Mesendoderm (in vitro differentiated cells): ENCODE data around the gene LHX5.

Source experiments
- DNase-seq: peaks from one replicate; pipeline ENCODE4 v3.0.0; 2013
- H2AK5ac ChIP-seq: 2 replicates; pipeline ENCODE4 v1.6.1; 2013; ENCODE audit warnings: low read length, inconsistent platforms
- H2BK120ac ChIP-seq: 2 replicates; pipeline ENCODE4 v1.6.1; 2013; ENCODE audit warnings: low read depth, mild to moderate bottlenecking, low read length, moderate library complexity, mixed read lengths
- H2BK15ac ChIP-seq: replicated peaks from 2 replicates; pipeline ENCODE4 v1.6.1; 2013; ENCODE audit warnings: low read depth, mild to moderate bottlenecking, moderate library complexity
- H2BK5ac ChIP-seq: 2 replicates; pipeline ENCODE4 v1.6.1; 2013; ENCODE audit warnings: low read length, inconsistent platforms
- H3K18ac ChIP-seq: 2 replicates; pipeline ENCODE4 v1.6.1; 2013; ENCODE audit warnings: mild to moderate bottlenecking, low read length, mixed read lengths
- H3K23ac ChIP-seq: one replicate; pipeline ENCODE4 v1.6.1; 2013; ENCODE audit warnings: low read length
- H3K27ac ChIP-seq: 2 replicates; pipeline ENCODE4 v1.5.1; 2013; ENCODE audit warnings: low read depth, mild to moderate bottlenecking, inconsistent platforms, low read length, moderate library complexity
- H3K27me3 ChIP-seq: 2 replicates; pipeline ENCODE4 v1.6.1; 2013; ENCODE audit warnings: low read length, control low read depth, mild to moderate bottlenecking, inconsistent platforms; ENCODE audit not compliant: insufficient read depth, poor library complexity
- H3K36me3 ChIP-seq: 2 replicates; pipeline ENCODE4 v1.6.1; 2013; ENCODE audit warnings: low read length, inconsistent platforms; ENCODE audit not compliant: control insufficient read depth, insufficient read depth
- H3K4ac ChIP-seq: one replicate; pipeline ENCODE4 v1.6.1; 2013; ENCODE audit warnings: low read depth, mild to moderate bottlenecking, low read length, moderate library complexity
- H3K4me1 ChIP-seq: 2 replicates; pipeline ENCODE4 v1.6.1; 2013; ENCODE audit warnings: low read depth, low read length, inconsistent platforms; ENCODE audit not compliant: control insufficient read depth
- H3K4me2 ChIP-seq: 2 replicates; pipeline ENCODE4 v1.6.1; 2013; ENCODE audit warnings: low read length
- H3K4me3 ChIP-seq: 2 replicates; pipeline ENCODE4 v1.5.1; 2013; ENCODE audit warnings: mild to moderate bottlenecking, low read length
- H3K56ac ChIP-seq: one replicate; pipeline ENCODE4 v1.6.1; 2013; ENCODE audit warnings: low read length
- H3K79me1 ChIP-seq: 2 replicates; pipeline ENCODE4 v1.6.1; 2013; ENCODE audit warnings: low read length, inconsistent platforms
- H3K79me2 ChIP-seq: 2 replicates; pipeline ENCODE4 v1.6.1; 2013; ENCODE audit warnings: mild to moderate bottlenecking, low read length; ENCODE audit not compliant: control insufficient read depth, insufficient read depth
- H3K9ac ChIP-seq: 2 replicates; pipeline ENCODE4 v1.6.1; 2013; ENCODE audit warnings: low read length, inconsistent platforms
- H4K5ac ChIP-seq: one replicate; pipeline ENCODE4 v1.6.1; 2013; ENCODE audit warnings: low read length
- H4K8ac ChIP-seq: one replicate; pipeline ENCODE4 v1.6.1; 2013; ENCODE audit warnings: low read depth, mild to moderate bottlenecking, control low read depth, low read length, moderate library complexity
- WGBS: extraction: QIAGEN DNeasy Blood & Tissue Kit; methylation state at CpG from one replicate; pipeline ENCODE4 v1.1.7; 2013; ENCODE audit warnings: low lambda C conversion rate, missing lambda C conversion rate; ENCODE audit not compliant: insufficient coverage; ENCODE audit errors: extremely low coverage; 5-methylcytosine and 5-hydroxymethylcytosine counted together

LHX5 gene

GRCh38 chr12:113438523-113439300, 33.0 kb downstream of the LHX5 start:
- Histone ChIP-seq H3K56ac (no peak overlapping the region), H2BK15ac (no peak overlapping the region), H3K23ac (no peak overlapping the region), H3K4me1 (no peaks in the 10 kb centered on the region), H3K36me3 (no peaks in the 10 kb centered on the region), H4K5ac (no peak overlapping the region), H3K4me2 (no peak overlapping the region), H3K27me3 (no peaks in the 10 kb centered on the region), H3K18ac (no peak overlapping the region), H3K79me2 (no peaks in the 10 kb centered on the region), H3K27ac (no peak overlapping the region), H3K4ac (no peak overlapping the region), H2AK5ac (no peak overlapping the region), H4K8ac (no peak overlapping the region), H2BK5ac (no peak overlapping the region), H3K79me1 (no peaks in the 10 kb centered on the region), H3K4me3 (no peak overlapping the region), H2BK120ac (no peak overlapping the region), H3K9ac (no peak overlapping the region)
- DNase-seq = no peak
- 100% methylated on average over 2 of the region's 4 CpGs for WGBS

GRCh38 chr12:113437729-113438100, 34.0 kb downstream of the LHX5 start:
- no peaks in the 10 kb centered on the region for H3K27me3 ChIP-seq
- WGBS = no CpG with 5 or more reads among the region's 9 CpGs
- H3K79me2 ChIP-seq = no peaks in the 10 kb centered on the region
- no peak overlapping the region for H3K4me2 ChIP-seq
- no peak overlapping the region for H3K23ac ChIP-seq
- H4K8ac ChIP-seq = no peak overlapping the region
- no peaks in the 10 kb centered on the region for H3K4me1 ChIP-seq
- H3K18ac ChIP-seq = no peak overlapping the region
- no peak overlapping the region for H2AK5ac ChIP-seq
- no peaks in the 10 kb centered on the region for H3K36me3 ChIP-seq
- H3K9ac ChIP-seq = no peak overlapping the region
- no peaks in the 10 kb centered on the region for H3K79me1 ChIP-seq
- H3K27ac ChIP-seq = no peak overlapping the region
- H3K4ac ChIP-seq = no peak overlapping the region
- no peak overlapping the region for H2BK5ac ChIP-seq
- H4K5ac ChIP-seq = no peak overlapping the region
- no peak for DNase-seq
- no peak overlapping the region for H2BK120ac ChIP-seq
- no peak overlapping the region for H3K4me3 ChIP-seq
- H2BK15ac ChIP-seq = no peak overlapping the region
- no peak overlapping the region for H3K56ac ChIP-seq

GRCh38 chr12:113436993-113437728, 34.5 kb downstream of the LHX5 start:
- no peak overlapping the region for H3K4me3 ChIP-seq
- H3K27ac ChIP-seq = no peak overlapping the region
- no peak overlapping the region for H4K8ac ChIP-seq
- no peak overlapping the region for H2BK15ac ChIP-seq
- H3K27me3 ChIP-seq = no peaks in the 10 kb centered on the region
- H3K4me2 ChIP-seq = no peak overlapping the region
- no peak overlapping the region for H3K4ac ChIP-seq
- no peak overlapping the region for H3K56ac ChIP-seq
- H3K18ac ChIP-seq = no peak overlapping the region
- H2BK5ac ChIP-seq = no peak overlapping the region
- no peaks in the 10 kb centered on the region for H3K79me2 ChIP-seq
- no peaks in the 10 kb centered on the region for H3K36me3 ChIP-seq
- no peak overlapping the region for H3K9ac ChIP-seq
- H3K4me1 ChIP-seq = no peaks in the 10 kb centered on the region
- no peaks in the 10 kb centered on the region for H3K79me1 ChIP-seq
- 100% methylated on average over 2 of the region's 6 CpGs for WGBS
- H4K5ac ChIP-seq = no peak overlapping the region
- no peak overlapping the region for H3K23ac ChIP-seq
- DNase-seq = no peak
- H2AK5ac ChIP-seq = no peak overlapping the region
- no peak overlapping the region for H2BK120ac ChIP-seq

- H3K9ac ChIP-seq = no peak overlapping the region
- no peak overlapping the region for H4K8ac ChIP-seq
- no peaks in the 10 kb centered on the region for H3K27me3 ChIP-seq
- no peaks in the 10 kb centered on the region for H3K79me2 ChIP-seq
- WGBS = no CpG with 5 or more reads among the region's 6 CpGs
- no peak overlapping the region for H3K4me2 ChIP-seq
- DNase-seq = no peak
- H3K56ac ChIP-seq = no peak overlapping the region
- H3K27ac ChIP-seq = no peak overlapping the region
- H4K5ac ChIP-seq = no peak overlapping the region
- no peak overlapping the region for H3K4me3 ChIP-seq
- no peak overlapping the region for H3K23ac ChIP-seq
- no peak overlapping the region for H2BK120ac ChIP-seq
- H2BK15ac ChIP-seq = no peak overlapping the region
- H2AK5ac ChIP-seq = no peak overlapping the region
- H3K18ac ChIP-seq = no peak overlapping the region
- no peaks in the 10 kb centered on the region for H3K79me1 ChIP-seq
- no peaks in the 10 kb centered on the region for H3K36me3 ChIP-seq
- H3K4ac ChIP-seq = no peak overlapping the region
- H3K4me1 ChIP-seq = no peaks in the 10 kb centered on the region
- H2BK5ac ChIP-seq = no peak overlapping the region
Observed at GRCh38 chr12:113436586-113436985, 35.1 kb downstream of the LHX5 start.

- Histone ChIP-seq H3K79me1 (no peaks in the 10 kb centered on the region), H3K36me3 (no peaks in the 10 kb centered on the region), H3K18ac (no peak overlapping the region), H3K9ac (no peak overlapping the region), H3K27ac (no peak overlapping the region), H3K79me2 (no peaks in the 10 kb centered on the region), H4K8ac (no peak overlapping the region), H3K4me1 (no peaks in the 10 kb centered on the region), H3K4ac (no peak overlapping the region), H2AK5ac (no peak overlapping the region), H2BK120ac (no peak overlapping the region), H2BK5ac (no peak overlapping the region), H3K4me2 (no peak overlapping the region), H3K4me3 (no peak overlapping the region), H2BK15ac (no peak overlapping the region), H4K5ac (no peak overlapping the region), H3K27me3 (no peaks in the 10 kb centered on the region), H3K56ac (no peak overlapping the region), H3K23ac (no peak overlapping the region)
- DNase-seq = no peak
- WGBS = no CpG with 5 or more reads among the region's 5 CpGs
Observed at GRCh38 chr12:113435367-113435766, 36.3 kb downstream of the LHX5 start.
